Kidney capillary endothelial cell (primary cell): ENCODE data around the gene GLRA3.
"Not testable (repeated sequence)": the region's sequence is repeated elsewhere in the genome, so short reads cannot be mapped to it uniquely, and the experiment has no call there.

Experiments used
- DNase-seq: peaks from one replicate; pipeline ENCODE4 v3.0.0-alpha.2; 2018; ENCODE audit warnings: low spot score

GLRA3 gene

GRCh38 chr4:174714393-174715211 is 114.4 kb downstream of the GLRA3 start:
- DNase-seq = peak; percentile 21

GRCh38 chr4:174713821-174714220 is 115.2 kb downstream of the GLRA3 start:
- DNase-seq = no peak

DNA sequence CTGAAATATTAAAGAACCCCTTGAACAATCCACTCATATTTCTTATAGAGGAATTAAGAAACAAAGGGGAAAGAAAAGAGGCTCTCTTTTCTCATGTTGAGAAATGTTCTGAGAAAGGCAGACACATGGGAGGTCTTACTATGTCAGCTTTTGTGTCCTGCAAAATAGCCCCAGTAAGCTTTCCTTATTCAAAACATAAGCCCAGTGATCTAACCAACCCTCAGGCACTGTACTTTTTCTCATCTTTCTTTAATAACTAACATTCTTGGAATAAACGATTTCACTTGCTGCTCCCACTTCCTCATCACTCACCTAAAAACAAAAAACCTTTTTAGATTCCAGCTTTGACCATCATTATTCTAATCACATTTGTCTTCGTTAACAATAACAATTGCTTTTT is 115.9 kb downstream of the GLRA3 start:
- no peak for DNase-seq

DNA sequence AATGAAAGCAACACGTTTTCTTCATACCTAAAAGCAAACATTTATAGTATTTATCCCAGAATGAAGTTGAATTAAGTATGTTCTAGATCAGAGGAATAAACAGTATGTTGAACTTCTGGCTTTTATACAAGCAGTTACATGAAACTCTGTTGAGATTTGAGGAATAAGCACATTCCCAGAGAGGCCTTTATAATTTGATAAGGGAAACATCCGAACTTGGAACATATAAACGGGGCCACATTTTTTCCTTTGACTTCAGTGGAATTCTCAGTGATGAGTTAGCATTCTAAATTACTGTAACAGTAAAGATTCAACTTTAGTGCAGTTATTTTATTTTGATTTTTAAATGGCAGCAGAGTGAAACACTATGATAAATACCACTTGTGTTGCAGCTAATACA is 119.5 kb downstream of the GLRA3 start:
- DNase-seq = no peak

DNA sequence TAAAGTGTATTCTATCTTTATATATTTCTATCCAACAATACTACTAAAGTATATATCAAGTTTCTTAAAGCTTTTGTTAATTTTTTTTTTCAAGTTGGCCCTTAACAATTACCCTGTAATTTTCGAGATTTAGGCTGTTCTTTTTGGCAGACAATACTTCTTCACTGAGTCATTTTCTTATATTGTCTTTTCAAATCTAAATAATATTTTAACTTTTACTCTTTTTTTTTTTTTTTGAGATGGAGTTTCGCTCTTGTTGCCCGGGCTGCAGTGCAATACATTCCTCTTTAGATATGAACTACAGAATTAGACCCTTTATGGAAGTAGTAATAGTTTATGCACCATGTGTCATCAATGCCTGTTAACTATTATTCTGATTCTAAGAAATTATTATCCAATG is 120.7 kb downstream of the GLRA3 start:
- no peak for DNase-seq

DNA sequence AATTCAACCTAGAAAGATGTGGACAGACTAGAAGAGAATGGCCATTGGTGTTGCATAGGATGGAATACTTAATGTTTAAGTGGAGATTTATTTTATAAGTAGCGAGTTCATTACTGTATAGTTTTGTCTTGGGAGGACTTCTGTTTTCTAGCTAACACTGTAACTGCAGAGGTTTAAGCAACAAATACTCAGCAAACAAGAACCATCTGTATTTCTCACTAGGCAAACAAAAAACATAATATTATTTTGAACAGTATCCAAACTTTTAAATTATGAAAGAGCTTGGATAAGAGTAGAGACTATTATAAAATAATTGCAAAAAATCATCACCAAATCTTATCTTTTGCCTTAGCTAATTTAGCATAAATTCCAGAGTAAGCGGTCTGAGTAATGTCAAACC is 121.1 kb downstream of the GLRA3 start:
- DNase-seq = no peak

DNA sequence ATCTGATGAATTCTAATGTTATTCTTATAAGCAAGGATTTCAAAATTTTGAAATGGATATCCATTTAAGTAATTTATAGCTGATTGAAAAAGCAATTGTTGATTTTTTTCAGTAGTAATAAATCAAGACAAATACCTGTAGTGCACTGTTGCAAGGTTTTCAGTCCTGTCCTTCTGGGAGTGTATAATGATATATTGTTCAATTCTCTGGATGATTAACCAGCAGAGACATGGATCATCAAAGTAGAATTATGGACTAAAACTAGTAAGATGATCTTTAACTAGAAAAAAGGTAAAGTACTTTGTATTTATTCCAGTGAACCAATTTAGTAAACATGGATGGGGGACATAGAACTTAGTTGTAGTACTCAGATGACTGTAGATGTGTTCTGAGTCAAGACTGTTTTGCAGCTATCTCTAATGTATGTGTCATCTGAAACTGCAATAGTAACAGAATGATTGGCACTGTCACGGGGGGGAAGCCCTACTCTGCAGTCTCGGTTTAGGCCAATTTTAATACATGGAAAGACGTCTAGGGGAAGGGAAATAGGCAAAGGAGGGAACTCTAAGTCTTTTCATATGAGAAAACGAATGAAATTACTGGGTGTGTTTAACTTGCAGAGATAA is 121.9 kb downstream of the GLRA3 start:
- DNase-seq = no peak

- DNase-seq = no peak
Observed at GRCh38 chr4:174702979-174703478, 126.0 kb downstream of the GLRA3 start.

DNA sequence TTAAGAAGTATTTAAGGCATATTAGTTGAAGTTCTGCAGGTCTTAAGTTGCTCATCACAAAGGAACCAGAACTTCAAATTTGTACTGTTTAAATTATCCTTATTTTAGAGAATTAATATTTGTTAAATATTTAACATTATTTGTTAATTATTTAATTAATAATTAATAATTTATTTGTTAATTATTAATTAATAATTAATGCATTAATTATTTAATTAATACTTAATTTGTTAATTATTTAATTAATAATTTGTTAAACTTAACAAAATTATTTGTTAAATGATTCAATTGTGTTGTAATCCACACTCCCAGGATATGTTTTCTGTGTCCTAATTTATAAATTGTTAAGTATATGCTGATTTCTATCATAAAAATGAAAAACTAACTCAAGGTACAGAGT is 129.4 kb downstream of the GLRA3 start:
- DNase-seq = no peak

DNA sequence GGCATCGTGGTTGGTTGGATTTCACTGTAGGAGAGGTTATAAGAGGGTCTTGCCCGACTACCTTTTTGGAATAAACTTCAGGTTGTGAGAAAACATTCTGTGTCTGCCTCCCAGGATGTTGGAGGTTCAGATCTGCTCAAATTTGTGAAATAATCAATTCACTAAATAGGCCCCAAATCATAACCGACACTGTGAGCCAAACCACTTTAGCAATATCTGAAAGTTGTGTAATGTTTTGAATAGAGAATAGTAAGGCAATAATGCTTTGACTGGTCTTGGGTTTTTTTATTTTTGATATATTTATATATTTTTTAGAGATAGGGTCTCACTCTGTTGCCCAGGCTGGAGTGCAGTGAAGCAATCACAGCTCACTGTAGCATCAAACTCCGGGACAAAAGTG is 131.2 kb downstream of the GLRA3 start:
- no peak for DNase-seq

- DNase-seq = no peak
Observed at GRCh38 chr4:174697202-174697601, 131.8 kb downstream of the GLRA3 start.

DNA sequence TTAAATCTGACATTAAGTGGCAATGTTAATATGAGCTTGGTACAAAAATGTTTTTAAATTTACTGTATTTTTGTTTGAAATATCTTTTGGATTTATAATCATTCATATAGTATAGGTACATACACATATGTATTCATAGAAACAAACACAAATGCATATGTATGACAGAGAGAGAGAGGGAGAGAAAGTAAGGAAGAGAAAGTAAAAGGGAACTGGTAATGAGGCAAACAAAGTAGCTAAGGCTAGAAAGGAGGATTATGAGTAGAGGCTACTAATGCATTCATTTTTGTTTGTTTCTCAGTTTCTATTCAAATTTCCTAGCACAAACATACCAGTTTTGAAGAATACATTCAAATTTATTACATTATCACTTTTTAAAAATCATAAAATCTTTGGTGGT is 132.4 kb downstream of the GLRA3 start:
- DNase-seq = no peak

- not testable (repeated sequence) for DNase-seq
Observed at GRCh38 chr4:174691876-174692275, 137.2 kb downstream of the GLRA3 start.

- no peak for DNase-seq
Observed at GRCh38 chr4:174690665-174691064, 138.4 kb downstream of the GLRA3 start.

DNA sequence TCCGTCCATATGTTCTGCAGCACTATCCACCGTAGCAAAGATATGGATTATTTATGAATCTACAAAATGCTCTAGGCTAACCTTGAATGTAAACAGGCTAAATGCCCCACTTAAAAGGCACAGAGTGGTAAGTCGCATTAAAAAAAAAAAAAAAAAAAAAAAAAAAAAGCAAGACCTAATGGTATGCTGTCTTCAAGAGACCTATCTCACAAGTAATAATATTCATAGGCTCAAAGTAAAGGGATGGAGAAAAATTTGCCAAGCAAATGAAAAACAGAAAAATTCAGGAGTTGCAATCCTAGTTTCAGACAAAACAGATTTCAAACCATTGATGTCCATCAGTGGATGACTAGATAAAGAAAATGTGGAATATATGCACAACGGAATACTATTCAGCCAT is 139.4 kb downstream of the GLRA3 start:
- no peak for DNase-seq

DNA sequence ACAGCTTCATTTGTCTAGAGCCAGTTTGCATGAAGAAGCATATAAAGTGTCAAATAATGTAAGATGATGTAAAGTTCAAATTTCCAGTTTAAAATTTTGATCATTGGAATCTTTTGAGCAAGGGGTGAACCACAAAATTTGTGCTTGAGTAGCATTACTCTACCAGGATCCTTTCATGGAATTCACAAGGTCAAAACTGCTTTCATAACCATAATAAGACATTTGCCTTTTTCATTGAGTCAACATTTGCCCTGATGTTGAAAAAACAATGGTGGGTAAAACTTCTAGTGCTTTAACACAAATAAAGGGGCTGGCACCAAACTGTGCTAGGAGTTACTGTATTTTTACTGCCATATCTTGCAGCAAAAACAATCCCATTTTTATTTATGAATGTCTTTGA is 142.2 kb downstream of the GLRA3 start:
- no peak for DNase-seq

- DNase-seq = peak; percentile 11
Observed at GRCh38 chr4:174681723-174682300, 147.2 kb downstream of the GLRA3 start.

- DNase-seq = no peak
Observed at GRCh38 chr4:174674305-174674840, 154.7 kb downstream of the GLRA3 start.

- DNase-seq = no peak
Observed at GRCh38 chr4:174673865-174674264, 155.2 kb downstream of the GLRA3 start.

GRCh38 chr4:174672276-174672675 is 156.8 kb downstream of the GLRA3 start:
- DNase-seq = no peak

DNA sequence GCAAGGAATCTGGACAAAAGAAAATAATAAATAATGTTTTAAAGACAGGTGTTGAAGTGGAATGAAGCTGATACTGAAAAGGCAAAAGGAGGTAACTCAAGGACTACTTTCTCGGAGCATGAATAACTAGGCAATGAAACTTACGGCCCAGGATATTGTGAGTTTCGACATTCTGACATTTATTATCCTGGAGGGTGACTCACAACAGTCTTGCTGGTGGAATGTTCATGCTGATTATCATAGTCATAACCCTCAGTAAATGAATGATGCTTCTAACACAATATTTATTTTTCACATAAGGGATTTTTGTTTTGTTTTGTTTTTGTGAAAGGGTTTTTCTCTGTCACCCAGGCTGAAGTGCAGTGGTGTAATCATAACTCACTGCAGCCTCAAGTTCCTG is 159.8 kb downstream of the GLRA3 start:
- DNase-seq = no peak

- no peak for DNase-seq
Observed at GRCh38 chr4:174665799-174666198, 163.2 kb downstream of the GLRA3 start.

DNA sequence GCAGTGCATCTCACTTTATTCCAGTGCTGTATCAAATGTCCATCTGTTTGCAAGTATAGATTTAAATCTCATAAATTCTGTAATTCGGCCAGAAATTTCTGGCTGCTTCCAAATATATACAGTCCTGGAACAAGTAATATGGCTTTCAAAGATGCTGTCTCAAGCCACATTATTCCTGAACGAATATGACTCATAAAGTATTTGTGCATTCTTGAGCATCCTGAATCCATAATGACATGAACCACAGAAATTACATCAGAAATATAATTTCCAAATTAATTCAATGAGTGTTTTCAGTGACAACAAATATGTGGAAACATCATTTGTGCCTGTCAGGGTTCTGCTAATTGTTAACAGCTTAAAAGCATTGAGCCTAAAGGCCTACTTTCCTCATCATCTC is 165.8 kb downstream of the GLRA3 start:
- DNase-seq = no peak
